Measurements from ENCODE around the gene MFAP1. TPM values are rescaled to one million over a fixed set of nuclear protein-coding genes. Genes with fewer than 3 reads are reported as not detected.
"Not testable (repeated sequence)": the region's sequence is repeated elsewhere in the genome, so short reads cannot be mapped to it uniquely, and the experiment has no call there.

MFAP1 gene
- total RNA-seq, 3 donors from 2014 or later: 14.4 to 26.3 (median 15.7) TPM

GRCh38 chr15:43826508-43827341, 2.2 kb upstream of the MFAP1 start, which contains the start of gene WDR76:
WDR76 (plus strand) TSS chr15:43827002; CDS start chr15:43827033, 31 bp downstream.
- intact Hi-C loops (cut with DNase I; ENCODE audit: low total_unique reads): no loop called here
- no peaks in the 10 kb centered on the region for H3K27me3 ChIP-seq
- no peaks in the 10 kb centered on the region for H3K36me3 ChIP-seq
- TF ChIP-seq POLR2A (IDR thresholded peaks at IDR 0.05) (no peak), CTCF (IDR thresholded peaks at IDR 0.05) (no peak), POLR2AphosphoS5 (IDR thresholded peaks at IDR 0.05) (no peak)
- peak within 1 kb of the TSS; percentile 70 to 80 for H3K27ac ChIP-seq
- DNase-seq (ENCODE audit: low spot score in 2 of 2): peak; percentile 74
- peak within 1 kb of the TSS; percentile 44 to 66 (median 58) for H3K4me3 ChIP-seq
- no peaks in the 10 kb centered on the region for H3K9me3 ChIP-seq
- peaks cover 0 to 5% of the 10 kb centered on the region in 2 donors for H3K4me1 ChIP-seq

DNA sequence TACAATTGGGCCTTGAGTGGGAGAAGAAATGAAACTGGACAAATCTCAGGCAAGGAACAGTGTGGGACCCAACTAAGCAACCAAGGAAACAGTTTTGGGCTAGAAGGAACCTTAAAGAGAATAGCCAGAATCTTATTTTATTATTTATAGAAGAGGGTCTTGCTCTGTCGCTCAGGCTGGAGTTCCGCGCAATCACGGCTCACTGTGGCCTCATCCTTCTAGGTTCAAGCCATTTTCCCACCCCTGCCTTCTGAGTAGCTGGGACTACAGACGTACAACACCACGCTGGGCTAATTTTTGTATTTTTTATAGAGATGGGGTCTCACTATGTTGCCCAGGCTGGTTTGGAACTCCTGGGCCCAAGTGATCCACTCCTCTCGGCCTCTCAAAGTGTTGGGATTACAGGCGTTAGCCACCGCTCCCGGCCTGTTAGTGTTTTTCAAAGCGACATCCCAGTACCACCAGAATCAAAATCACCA, 1.6 kb upstream of the MFAP1 start:
- peak overlapping the region; percentile 44 to 66 (median 58) for H3K4me3 ChIP-seq
- H3K27me3 ChIP-seq: no peaks in the 10 kb centered on the region
- H3K36me3 ChIP-seq: no peaks in the 10 kb centered on the region
- no peaks in the 10 kb centered on the region for H3K9me3 ChIP-seq
- DNase-seq (ENCODE audit: low spot score in 2 of 2): peak in 1 of 2 donors; percentile 15
- TF ChIP-seq POLR2AphosphoS5 (IDR thresholded peaks at IDR 0.05) (no peak), CTCF (IDR thresholded peaks at IDR 0.05) (no peak), POLR2A (IDR thresholded peaks at IDR 0.05) (no peak)
- H3K4me1 ChIP-seq: peaks cover 0 to 5% of the 10 kb centered on the region in 2 donors
- intact Hi-C loops (cut with DNase I; ENCODE audit: low total_unique reads): no loop called here
- H3K27ac ChIP-seq: peak overlapping the region; percentile 70 to 80

- peak overlapping the region in 1 of 3 donors; percentile 93 for H3K4me3 ChIP-seq
- H3K36me3 ChIP-seq; H3K27ac ChIP-seq; H3K9me3 ChIP-seq; H3K27me3 ChIP-seq; H3K4me1 ChIP-seq; intact Hi-C loops (cut with DNase I; ENCODE audit: low total_unique reads): not testable (repeated sequence)
- peak in 1 of 2 donors; percentile 17 for DNase-seq (ENCODE audit: low spot score in 2 of 2)
These were observed 815 bp upstream of the MFAP1 start for GRCh38 chr15:43825305-43825704.

GRCh38 chr15:43821505-43821904, 3.0 kb downstream of the MFAP1 start:
- Histone ChIP-seq H3K9me3 (no peaks in the 10 kb centered on the region), H3K4me1 (peaks cover 0 to 5% of the 10 kb centered on the region in 2 donors), H3K27me3 (no peaks in the 10 kb centered on the region), H3K36me3 (no peaks in the 10 kb centered on the region), H3K27ac (no peak overlapping the region), H3K4me3 (no peak overlapping the region)
- intact Hi-C loops (cut with DNase I; ENCODE audit: low total_unique reads): no loop called here
- no peak for TF ChIP-seq POLR2A (IDR thresholded peaks at IDR 0.05)
- no peak for TF ChIP-seq POLR2AphosphoS5 (IDR thresholded peaks at IDR 0.05)
- TF ChIP-seq CTCF (IDR thresholded peaks at IDR 0.05): no peak
- no peak for DNase-seq (ENCODE audit: low spot score in 2 of 2)

GRCh38 chr15:43815064-43815463, 9.4 kb downstream of the MFAP1 start:
- intact Hi-C loops (cut with DNase I; ENCODE audit: low total_unique reads); H3K4me3 ChIP-seq; DNase-seq (ENCODE audit: low spot score in 2 of 2); H3K36me3 ChIP-seq; H3K4me1 ChIP-seq; H3K27me3 ChIP-seq; H3K9me3 ChIP-seq; H3K27ac ChIP-seq: not testable (repeated sequence)

GRCh38 chr15:43808960-43809678, 15.4 kb downstream of the MFAP1 start:
- intact Hi-C loops (cut with DNase I; ENCODE audit: low total_unique reads): no loop called here
- no peak overlapping the region for H3K4me3 ChIP-seq
- no peaks in the 10 kb centered on the region for H3K4me1 ChIP-seq
- no peak for DNase-seq (ENCODE audit: low spot score in 2 of 2)
- H3K36me3 ChIP-seq: peaks cover 9% of the 10 kb centered on the region
- H3K27ac ChIP-seq: no peak overlapping the region
- TF ChIP-seq POLR2AphosphoS5 (IDR thresholded peaks at IDR 0.05): no peak
- TF ChIP-seq CTCF (IDR thresholded peaks at IDR 0.05): no peak
- no peak for TF ChIP-seq POLR2A (IDR thresholded peaks at IDR 0.05)
- H3K27me3 ChIP-seq: no peaks in the 10 kb centered on the region
- no peaks in the 10 kb centered on the region for H3K9me3 ChIP-seq
